ENCODE data around the gene NDUFB7.

NDUFB7 gene

DNA sequence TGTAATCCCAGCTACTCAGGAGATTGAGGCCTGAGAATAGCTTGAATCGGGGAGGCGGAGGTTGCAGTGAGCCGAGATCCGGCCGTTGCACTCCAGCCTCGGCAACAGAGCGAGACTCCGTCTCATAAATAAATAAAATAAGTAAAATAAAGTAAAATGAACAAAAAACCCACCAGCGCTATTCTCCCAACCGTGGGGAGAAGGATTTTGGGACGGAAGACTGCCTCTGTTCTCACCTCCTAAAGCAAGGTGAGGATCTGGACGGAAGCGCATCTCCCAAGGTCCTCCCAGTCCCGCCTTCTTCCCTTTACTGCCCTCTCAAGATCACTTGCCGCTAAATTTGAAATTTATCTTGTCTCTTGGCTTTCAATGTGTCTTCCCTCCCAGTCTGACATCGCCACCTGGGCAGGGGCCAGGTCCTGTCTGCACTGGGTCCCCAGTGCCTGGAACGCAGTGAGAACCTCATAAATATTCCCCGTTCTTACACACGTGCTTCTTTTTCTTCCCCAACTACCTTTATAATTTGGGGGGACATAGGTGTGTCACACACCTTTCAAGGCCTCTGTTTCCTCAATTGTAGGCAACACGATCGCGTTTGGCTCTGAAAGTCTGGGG is 52.5 kb downstream of the NDUFB7 start:
- no peak for DNase-seq

DNA sequence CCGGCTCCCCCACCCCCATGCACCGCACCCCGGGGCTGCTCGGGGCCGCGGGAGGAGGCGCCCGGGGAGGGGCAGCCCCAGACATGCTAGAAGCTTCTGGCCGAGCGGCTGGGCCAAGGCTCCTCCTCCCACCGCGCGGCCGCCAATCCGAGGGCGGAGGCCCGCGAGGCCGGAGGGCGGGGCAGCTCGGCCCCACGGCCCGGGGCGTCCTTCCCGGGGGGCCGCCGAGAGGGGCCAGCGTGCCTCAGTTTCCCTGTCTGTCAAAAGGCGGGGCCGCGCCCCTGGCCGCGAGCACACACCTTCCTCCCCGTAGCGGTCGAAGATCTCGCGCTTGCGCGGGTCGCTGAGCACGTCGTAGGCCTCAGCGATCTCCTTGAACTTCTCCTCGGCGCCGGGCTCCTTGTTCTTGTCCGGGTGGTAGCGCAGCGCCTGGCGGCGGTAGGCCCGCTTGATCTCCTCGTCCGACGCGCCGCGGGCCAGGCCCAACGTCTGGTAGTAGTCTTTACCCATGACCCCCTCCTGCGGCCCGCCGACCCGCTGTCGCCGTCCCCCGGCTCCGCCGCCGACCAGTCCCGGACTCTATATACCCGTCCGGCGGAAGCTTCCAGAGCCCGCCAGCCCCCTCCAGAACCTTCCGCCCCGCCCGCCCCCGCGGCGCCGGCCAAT is 53.9 kb downstream of the NDUFB7 start, which contains the start of gene DNAJB1:
TSS of gene DNAJB1 (minus strand) at position 558 of the 666 bp plus-strand sequence. CDS start at position 510, 48 bp downstream.
- DNase-seq, result no peak

DNA sequence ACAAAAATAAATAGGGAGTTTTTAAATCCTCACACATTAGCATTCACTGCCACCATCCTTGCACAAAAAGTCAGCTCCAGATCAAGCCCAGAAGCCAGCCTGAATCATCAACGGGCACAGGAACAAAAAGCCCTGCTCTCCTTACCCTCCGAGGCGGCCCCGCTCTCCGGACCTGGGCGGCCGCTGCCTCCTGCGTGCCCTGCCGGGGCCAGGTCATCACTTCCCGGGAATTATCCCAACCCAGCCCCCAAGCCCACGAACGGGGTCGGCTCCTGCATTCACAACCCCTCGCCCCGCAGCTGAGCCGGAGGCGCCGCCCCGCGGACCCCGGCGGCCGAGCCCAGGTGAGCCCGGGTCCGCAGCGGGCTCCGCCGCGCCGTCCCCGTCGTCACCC is 54.4 kb downstream of the NDUFB7 start:
- DNase-seq, result no peak

DNA sequence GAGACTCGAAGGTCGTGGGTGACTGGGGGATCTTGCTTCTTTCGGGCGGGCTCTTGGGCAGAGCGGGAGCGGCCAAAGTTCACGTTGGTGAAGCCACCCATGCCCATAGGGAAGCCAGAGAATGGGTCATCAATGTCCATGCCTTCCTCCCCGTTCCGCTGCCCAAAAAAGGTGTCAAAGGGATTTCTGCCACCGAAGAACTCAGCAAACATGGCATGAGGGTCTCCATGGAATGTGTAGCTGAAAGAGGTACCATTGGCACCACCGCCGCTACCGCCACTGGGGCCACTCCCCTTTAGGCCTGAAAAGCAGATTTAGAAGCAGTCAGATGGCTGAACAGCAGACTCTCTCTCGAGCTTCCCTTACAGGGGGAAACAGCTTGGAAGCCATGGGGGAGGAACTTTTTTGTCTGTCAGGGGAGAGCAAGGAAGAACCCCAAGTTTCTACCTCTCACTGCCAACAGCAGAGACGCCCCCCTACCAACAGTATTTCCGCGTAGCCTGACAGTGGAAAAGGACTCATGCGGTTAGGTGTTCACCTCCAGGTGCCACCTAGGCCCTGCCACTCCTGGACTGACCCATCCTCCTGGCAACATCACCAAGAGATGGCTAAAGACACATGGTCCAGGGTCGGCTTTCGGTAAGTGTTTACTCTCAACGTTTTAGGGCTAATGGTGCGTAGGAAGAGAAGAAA is 55.0 kb downstream of the NDUFB7 start:
- DNase-seq, result peak; percentile 30

Measured in central memory CD4-positive, alpha-beta T cell (primary cell).